WTC11 (cell line): ENCODE results near the gene FOXC2. TPM values are rescaled to one million over a fixed set of nuclear protein-coding genes. Genes with fewer than 3 reads are reported as not detected.

Source experiments
- ATAC-seq: fragments of 200-7000 bp; cut with Tn5 transposase; 2 replicates; pipeline ENCODE4 v1.10.0; 2021; ENCODE audit warnings: mild to moderate bottlenecking, moderate library complexity
- CTCF ChIA-PET: fragments of 300-600 bp; sonication (Branson Sonifier 250); formaldehyde crosslinking; loops from one replicate; lab custom pipeline; 2021; ENCODE audit warnings: antibody characterized with exemption; lab: Charles Lee
- POLR2A ChIA-PET: fragments of 350-600 bp; sonication (Branson Sonifier 250); formaldehyde crosslinking; loops from one replicate; lab custom pipeline; 2021; ENCODE audit warnings: antibody characterized with exemption; lab: Charles Lee
- DNase-seq: peaks from one replicate; pipeline ENCODE4 v3.0.0; 2021; ENCODE audit warnings: low spot score
- H3K27ac Mint-ChIP-seq: 2 replicates; pipeline ENCODE4 v1.8.0; 2021; ENCODE audit warnings: mixed read lengths
- H3K27me3 Mint-ChIP-seq: 2 replicates; pipeline ENCODE4 v1.8.0; 2021; ENCODE audit warnings: low read depth, mild to moderate bottlenecking, moderate library complexity, mixed read lengths
- H3K36me3 Mint-ChIP-seq: 2 replicates; pipeline ENCODE4 v1.8.0; 2021; ENCODE audit warnings: mixed read lengths
- H3K4me1 Mint-ChIP-seq: 2 replicates; pipeline ENCODE4 v1.8.0; 2022; ENCODE audit warnings: mixed read lengths
- H3K4me3 Mint-ChIP-seq: 2 replicates; pipeline ENCODE4 v1.8.0; 2021; ENCODE audit warnings: mild to moderate bottlenecking, moderate library complexity, mixed read lengths
- H3K9me3 Mint-ChIP-seq: 2 replicates; pipeline ENCODE4 v1.8.0; 2021; ENCODE audit warnings: mixed read lengths
- ATF1 ChIP-seq: sonication (generic); formaldehyde crosslinking; IDR thresholded peaks from 2 replicates; pipeline ENCODE4 v1.8.1; 2023; ENCODE audit warnings: mild to moderate bottlenecking, moderate library complexity, missing genetic modification reagents
- ATF3 ChIP-seq: sonication (generic); formaldehyde crosslinking; conservative IDR thresholded peaks from 2 replicates; pipeline ENCODE4 v1.8.1; 2022; ENCODE audit warnings: mild to moderate bottlenecking, missing genetic modification reagents
- EMX1 ChIP-seq: fragments of 250-450 bp; sonication (Bioruptor Pico); IDR thresholded peaks from 2 replicates; pipeline ENCODE4 v1.8.0; 2021; ENCODE audit warnings: mild to moderate bottlenecking
- ETV6 ChIP-seq: sonication (generic); formaldehyde crosslinking; IDR thresholded peaks from 2 replicates; pipeline ENCODE4 v1.8.1; 2022; ENCODE audit warnings: mild to moderate bottlenecking, missing genetic modification reagents
- FOXP1 ChIP-seq: sonication (generic); formaldehyde crosslinking; IDR thresholded peaks from 2 replicates; pipeline ENCODE4 v1.8.0; 2022; ENCODE audit warnings: missing genetic modification reagents, mild to moderate bottlenecking, moderate library complexity, borderline replicate concordance
- HMGXB4 ChIP-seq: sonication (generic); formaldehyde crosslinking; IDR thresholded peaks from 2 replicates; pipeline ENCODE4 v1.8.1; 2023; ENCODE audit warnings: mild to moderate bottlenecking, moderate library complexity, missing genetic modification reagents
- MLX ChIP-seq: sonication (generic); formaldehyde crosslinking; IDR thresholded peaks from 2 replicates; pipeline ENCODE4 v1.8.1; 2023; ENCODE audit warnings: mild to moderate bottlenecking, missing genetic modification reagents, moderate library complexity
- NR2C2 ChIP-seq: sonication (generic); formaldehyde crosslinking; IDR thresholded peaks from 2 replicates; pipeline ENCODE4 v1.8.0; 2022; ENCODE audit warnings: mild to moderate bottlenecking, missing genetic modification reagents
- PRDM15 ChIP-seq: sonication (generic); formaldehyde crosslinking; IDR thresholded peaks from 2 replicates; pipeline ENCODE4 v1.8.0; 2022; ENCODE audit warnings: missing genetic modification reagents
- PREB ChIP-seq: sonication (generic); formaldehyde crosslinking; IDR thresholded peaks from 2 replicates; pipeline ENCODE4 v1.8.1; 2022; ENCODE audit warnings: mild to moderate bottlenecking, missing genetic modification reagents, moderate library complexity, borderline replicate concordance
- PRRX2 ChIP-seq: fragments of 250-450 bp; sonication (Bioruptor Pico); IDR thresholded peaks from 2 replicates; pipeline ENCODE4 v1.8.0; 2021; ENCODE audit warnings: mild to moderate bottlenecking
- RELA ChIP-seq: sonication (generic); formaldehyde crosslinking; IDR thresholded peaks from 2 replicates; pipeline ENCODE4 v1.8.1; 2022; ENCODE audit warnings: missing genetic modification reagents, mild to moderate bottlenecking, borderline replicate concordance
- SMAD4 ChIP-seq: sonication (generic); formaldehyde crosslinking; IDR thresholded peaks from 2 replicates; pipeline ENCODE4 v1.8.0; 2022; ENCODE audit warnings: mild to moderate bottlenecking, missing genetic modification reagents
- TEAD1 ChIP-seq: sonication (generic); formaldehyde crosslinking; IDR thresholded peaks from 2 replicates; pipeline ENCODE4 v1.8.0; 2022; ENCODE audit warnings: mild to moderate bottlenecking, missing genetic modification reagents
- TP53 ChIP-seq: sonication (generic); formaldehyde crosslinking; IDR thresholded peaks from 2 replicates; pipeline ENCODE4 v1.8.1; 2023; ENCODE audit warnings: mild to moderate bottlenecking, missing genetic modification reagents
- USF2 ChIP-seq: sonication (generic); formaldehyde crosslinking; IDR thresholded peaks from 2 replicates; pipeline ENCODE4 v1.8.1; 2023; ENCODE audit warnings: mild to moderate bottlenecking, missing genetic modification reagents, moderate library complexity
- ZNF317 ChIP-seq: sonication (generic); formaldehyde crosslinking; IDR thresholded peaks from 2 replicates; pipeline ENCODE4 v1.8.1; 2023; ENCODE audit warnings: low read depth, mild to moderate bottlenecking, moderate library complexity, missing genetic modification reagents, borderline replicate concordance
- ZNF416 ChIP-seq: fragments of 250-450 bp; sonication (Bioruptor Pico); IDR thresholded peaks from 2 replicates; pipeline ENCODE4 v1.9.0; 2021; ENCODE audit warnings: mild to moderate bottlenecking, inconsistent platforms
- ZNF532 ChIP-seq: fragments of 250-450 bp; sonication (Bioruptor Pico); IDR thresholded peaks from 2 replicates; pipeline ENCODE4 v1.9.0; 2021; ENCODE audit warnings: mild to moderate bottlenecking, borderline replicate concordance
- total RNA-seq: library from RNA; stranded (reverse); gene quantifications from 3 replicates; pipeline ENCODE4 v1.2.3, GENCODE V29; 2021

The FOXC2 gene
- total RNA-seq, 1 experiment from 2014 or later: 0.28 TPM

GRCh38 chr16:86550281-86550680, 16.3 kb upstream of the FOXC2 start:
- H3K4me1 Mint-ChIP-seq: peaks cover 4% of the 10 kb centered on the region; the same call in 1 of the 2 replicates
- no peak for DNase-seq
- H3K27ac Mint-ChIP-seq: no peak overlapping the region
- H3K36me3 Mint-ChIP-seq: 0 out of 2 replicates have a peak, but pooled peaks cover 4% of the 10 kb centered on the region
- no peak overlapping the region for H3K4me3 Mint-ChIP-seq
- ChIA-PET POLR2A (no interaction called here), CTCF (no interaction called here)
- no peaks in the 10 kb centered on the region for H3K27me3 Mint-ChIP-seq
- TF ChIP-seq TP53 (CRISPR knock-in tag): no peak
- no peak for TF ChIP-seq TEAD1 (CRISPR knock-in tag)
- TF ChIP-seq USF2 (CRISPR knock-in tag): no peak
- TF ChIP-seq ATF3: no peak
- TF ChIP-seq HMGXB4: no peak
- no peak for TF ChIP-seq RELA (CRISPR knock-in tag)
- no peak for TF ChIP-seq PRDM15
- no peak for TF ChIP-seq PRRX2 (CRISPR knock-in tag)
- TF ChIP-seq ATF1 (CRISPR knock-in tag): no peak
- no peak for TF ChIP-seq MLX (CRISPR knock-in tag)
- no peak for TF ChIP-seq FOXP1
- ATAC-seq: no peak
- H3K9me3 Mint-ChIP-seq: no peaks in the 10 kb centered on the region

- H3K4me3 Mint-ChIP-seq: 0 out of 2 replicates have a peak overlapping the region, but pooled peaks have one; percentile 94
- ATAC-seq (no peak), DNase-seq (no peak)
- H3K36me3 Mint-ChIP-seq: 0 out of 2 replicates have a peak, but pooled peaks cover under 1% of the 10 kb centered on the region
- H3K27ac Mint-ChIP-seq: no peak overlapping the region
- ChIA-PET CTCF (no interaction called here), POLR2A (interaction anchor here (0.6 kb wide), 1 partner anchor 830 kb away, joined by 7 read pairs; no protein-coding TSS in a partner anchor)
- H3K27me3 Mint-ChIP-seq: no peaks in the 10 kb centered on the region
- H3K9me3 Mint-ChIP-seq: no peaks in the 10 kb centered on the region
- no peak for TF ChIP-seq ETV6
- TF ChIP-seq SMAD4 (CRISPR knock-in tag): no peak
- no peak for TF ChIP-seq PRDM15
- no peak for TF ChIP-seq ZNF416 (CRISPR knock-in tag)
- TF ChIP-seq ZNF532 (CRISPR knock-in tag): no peak
- TF ChIP-seq PRRX2 (CRISPR knock-in tag): no peak
- no peak for TF ChIP-seq PREB (CRISPR knock-in tag)
- no peak for TF ChIP-seq ZNF317 (CRISPR knock-in tag)
- no peak for TF ChIP-seq NR2C2 (CRISPR knock-in tag)
- TF ChIP-seq EMX1 (CRISPR knock-in tag): no peak
- H3K4me1 Mint-ChIP-seq: peaks cover 9% of the 10 kb centered on the region; the same call in 1 of the 2 replicates
Measured at GRCh38 chr16:86553356-86553755, 13.3 kb upstream of the FOXC2 start.
